ENCODE results near the gene RNF123.

Gene RNF123

GRCh38 chr3:49705390-49705960 lies 16.1 kb downstream of the RNF123 start:
- DNase-seq: no peak

- DNase-seq: no peak
These were observed 17.2 kb downstream of the RNF123 start for GRCh38 chr3:49706456-49707112.

GRCh38 chr3:49707113-49707480 lies 17.7 kb downstream of the RNF123 start:
- DNase-seq: no peak

GRCh38 chr3:49709852-49710251 lies 20.5 kb downstream of the RNF123 start:
- no peak for DNase-seq

GRCh38 chr3:49711489-49711888 lies 22.1 kb downstream of the RNF123 start:
- no peak for DNase-seq

- DNase-seq: no peak
These were observed 22.8 kb downstream of the RNF123 start for GRCh38 chr3:49712166-49712565.

- DNase-seq: no peak
These were observed 23.4 kb downstream of the RNF123 start for GRCh38 chr3:49712631-49713317.

- no peak for DNase-seq
These were observed 24.2 kb downstream of the RNF123 start for GRCh38 chr3:49713336-49714105.

GRCh38 chr3:49714728-49715550 lies 25.6 kb downstream of the RNF123 start:
- no peak for DNase-seq

GRCh38 chr3:49715611-49716121 lies 26.3 kb downstream of the RNF123 start:
- no peak for DNase-seq

GRCh38 chr3:49716169-49716568 lies 26.8 kb downstream of the RNF123 start:
- DNase-seq: no peak

GRCh38 chr3:49716691-49717210 lies 27.4 kb downstream of the RNF123 start:
- DNase-seq: no peak

GRCh38 chr3:49717211-49717958 lies 28.0 kb downstream of the RNF123 start:
- no peak for DNase-seq

GRCh38 chr3:49717959-49718857 lies 28.9 kb downstream of the RNF123 start:
- no peak for DNase-seq

GRCh38 chr3:49718858-49719213 lies 29.5 kb downstream of the RNF123 start:
- DNase-seq: no peak

GRCh38 chr3:49719214-49719884 lies 30.0 kb downstream of the RNF123 start, which contains the start of gene AMIGO3:
Gene AMIGO3 (minus strand): TSS chr3:49719684. CDS start chr3:49719465, 219 bp downstream.
- DNase-seq: peak; percentile 80

GRCh38 chr3:49720855-49721595 lies 31.7 kb downstream of the RNF123 start:
- no peak for DNase-seq

- no peak for DNase-seq
These were observed 32.2 kb downstream of the RNF123 start for GRCh38 chr3:49721596-49721895.
